GM21381 (cell line): Measurements from ENCODE around the gene UBR4.

ENCODE experiments used
- ATAC-seq: cut with Tn5 transposase; IDR thresholded peaks from one replicate; pipeline ENCODE4 v1.9.1; 2021; ENCODE audit warnings: mild to moderate bottlenecking, moderate library complexity; ENCODE audit not compliant: unreplicated experiment

UBR4 gene

GRCh38 chr1:19074902-19075721, 135.0 kb downstream of the UBR4 start:
- ATAC-seq: no peak

DNA sequence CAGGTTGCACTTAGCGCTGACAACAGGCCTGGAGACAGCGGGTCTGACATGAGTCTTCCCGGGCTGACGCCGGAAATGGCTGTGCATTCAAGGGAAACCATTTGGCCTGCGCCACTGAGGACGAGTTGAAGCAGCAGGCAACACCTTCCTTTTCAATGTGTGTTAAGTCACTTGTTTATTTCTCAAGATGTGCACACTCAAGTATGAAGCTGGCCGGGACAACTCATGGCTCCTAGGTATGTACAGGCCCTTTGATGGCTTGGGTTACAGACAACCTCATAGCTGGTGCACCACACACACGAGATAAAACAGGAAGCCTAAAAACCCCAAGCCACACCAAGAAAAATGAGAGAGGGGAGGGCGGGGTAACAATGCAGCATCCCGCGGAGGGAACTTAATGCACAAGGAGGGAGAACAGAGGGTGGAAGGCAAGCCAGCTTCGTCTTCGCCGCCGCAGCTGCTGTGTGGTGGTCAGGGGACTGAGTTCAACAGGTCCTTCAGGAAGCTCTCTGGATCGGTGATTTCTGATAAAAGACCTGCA, 135.6 kb downstream of the UBR4 start:
- ATAC-seq: no peak

GRCh38 chr1:19073311-19074186, 136.5 kb downstream of the UBR4 start:
- no peak for ATAC-seq

- no peak for ATAC-seq
Observed at GRCh38 chr1:19072285-19072981, 137.6 kb downstream of the UBR4 start.

DNA sequence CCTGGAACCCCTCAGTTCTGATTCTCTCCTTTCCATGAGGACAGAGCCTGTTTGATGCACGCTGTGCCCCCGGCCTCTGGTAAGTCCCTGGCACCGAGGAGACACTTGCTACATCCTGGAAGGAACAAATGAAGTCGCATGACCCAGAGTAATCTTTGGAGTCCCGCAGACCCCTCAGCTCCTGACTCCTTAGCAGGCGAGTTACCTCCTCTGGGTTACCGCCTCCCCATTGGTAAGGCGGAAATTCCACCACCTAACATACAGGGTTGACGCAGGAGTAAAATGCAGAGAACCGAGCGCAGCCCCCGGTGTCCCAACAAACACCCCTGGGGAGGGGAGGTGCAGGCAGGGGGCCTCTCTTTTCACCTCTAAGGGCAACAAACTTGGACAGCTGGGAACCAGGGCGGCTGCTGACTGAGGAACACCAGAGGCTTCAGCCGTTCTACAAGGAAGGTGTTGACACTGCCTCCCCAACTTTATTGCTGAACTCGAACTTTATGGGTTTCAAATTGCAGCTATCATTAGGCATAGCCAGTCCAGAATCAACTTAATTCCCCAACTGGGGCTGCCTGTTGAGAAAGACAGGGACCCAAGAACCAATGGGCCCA, 138.3 kb downstream of the UBR4 start:
- no peak for ATAC-seq

- no peak for ATAC-seq
Observed at GRCh38 chr1:19070891-19071621, 139.0 kb downstream of the UBR4 start.

- ATAC-seq: no peak
Observed at GRCh38 chr1:19070197-19070651, 139.8 kb downstream of the UBR4 start.

DNA sequence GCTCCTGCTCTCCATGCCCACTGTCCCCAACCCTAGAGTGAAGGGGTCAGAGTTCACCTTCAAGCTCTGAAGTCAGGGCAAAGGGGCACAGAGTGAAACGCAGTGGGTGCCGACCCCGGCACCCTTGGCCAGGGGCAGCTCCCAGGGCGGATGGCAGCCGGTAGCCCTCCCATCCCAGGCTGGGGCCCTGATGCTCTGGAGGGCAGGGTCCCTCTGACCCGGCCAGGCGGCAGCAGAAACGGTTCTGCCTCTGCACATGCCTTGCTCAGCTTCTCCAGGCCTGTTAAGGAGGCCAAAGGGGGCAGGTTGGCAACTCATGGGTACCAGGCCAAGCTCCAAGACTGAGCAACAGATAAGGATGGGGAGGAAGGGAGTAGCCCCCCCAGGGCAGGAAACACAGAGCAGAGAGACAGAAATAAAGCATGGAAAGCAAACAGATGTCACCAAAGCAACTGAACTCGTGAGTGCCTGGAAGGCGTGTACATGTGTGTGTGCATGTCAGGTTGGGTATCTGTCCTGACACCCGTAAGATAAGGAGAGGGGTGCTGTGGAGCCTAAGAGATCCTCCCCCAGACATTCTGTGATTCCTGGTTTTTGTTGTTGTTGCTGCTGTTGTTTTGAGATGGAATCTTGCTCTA, 141.3 kb downstream of the UBR4 start:
- ATAC-seq: no peak

DNA sequence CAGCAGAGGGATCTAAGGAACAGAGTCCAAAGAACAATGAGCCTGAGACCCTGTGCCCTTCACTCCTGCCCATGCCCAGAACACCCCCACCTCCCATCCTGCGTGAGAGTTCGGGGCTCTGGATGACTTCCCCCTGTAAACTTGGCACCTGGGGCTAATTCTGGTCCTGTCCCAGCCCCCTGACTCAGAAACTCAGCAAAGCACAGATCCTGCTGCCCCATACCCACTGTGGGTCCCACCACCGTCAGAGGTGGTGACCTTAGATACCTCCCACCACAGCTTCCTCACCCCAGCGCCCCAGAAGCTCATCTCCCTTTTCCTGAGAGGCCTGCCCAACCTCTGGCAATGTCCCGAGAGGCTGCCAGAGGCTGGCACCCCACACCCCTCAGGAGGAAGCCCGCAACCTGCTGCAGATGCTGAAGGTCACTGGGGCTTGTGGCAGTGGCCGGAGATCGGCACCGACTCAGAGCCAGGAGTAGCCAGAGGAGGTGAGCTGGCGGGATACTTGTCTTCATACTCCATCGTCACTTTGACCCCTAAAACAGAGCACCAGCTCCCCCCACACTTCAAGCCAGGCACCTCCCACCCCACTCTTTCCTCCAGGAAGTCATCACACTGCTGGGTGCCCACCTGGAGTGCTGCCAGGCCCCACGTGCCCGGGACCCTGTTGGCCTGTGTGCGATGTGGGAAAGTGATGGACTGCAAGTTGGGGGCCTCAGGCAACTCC, 142.0 kb downstream of the UBR4 start:
- ATAC-seq: no peak

GRCh38 chr1:19067182-19067911, 142.7 kb downstream of the UBR4 start:
- ATAC-seq: no peak

GRCh38 chr1:19066874-19067181, 143.2 kb downstream of the UBR4 start:
- no peak for ATAC-seq

GRCh38 chr1:19066248-19066873, 143.7 kb downstream of the UBR4 start:
- no peak for ATAC-seq

DNA sequence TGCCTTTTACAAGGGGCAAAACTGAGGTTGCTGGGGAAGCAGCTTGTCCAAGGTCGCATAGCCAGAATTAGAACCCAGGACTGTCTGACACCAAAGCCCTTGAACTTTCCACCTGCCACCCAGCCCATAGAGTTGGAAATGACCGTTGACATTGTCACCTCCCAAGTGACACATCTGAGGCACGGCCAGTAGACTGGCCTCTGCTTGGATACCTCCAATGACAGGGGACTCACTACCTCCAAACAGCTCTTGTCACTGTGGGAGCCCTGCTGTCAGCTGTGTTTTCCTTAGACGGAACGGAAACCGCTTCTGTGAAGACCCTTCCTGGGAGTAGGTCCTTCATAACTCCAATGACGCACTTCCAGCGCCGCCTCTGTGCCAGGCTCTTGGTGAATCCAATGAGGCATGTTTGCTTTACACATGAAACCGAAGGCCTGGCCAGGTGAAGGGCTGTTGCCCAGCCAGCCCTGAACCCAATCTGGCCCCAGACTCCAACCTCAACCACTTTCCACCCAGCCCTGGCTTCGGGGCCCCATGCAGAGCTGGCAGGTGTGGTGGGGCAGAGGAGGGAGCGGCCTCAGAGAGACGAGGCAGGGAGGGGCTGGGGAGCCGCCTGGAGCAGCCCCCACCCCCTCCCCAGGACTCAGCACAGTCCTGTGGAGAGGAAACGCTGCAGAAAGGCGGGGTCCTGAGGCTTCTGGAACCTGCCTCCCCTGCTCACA, 144.4 kb downstream of the UBR4 start:
- ATAC-seq: no peak

- ATAC-seq: no peak
Observed at GRCh38 chr1:19064906-19065450, 145.1 kb downstream of the UBR4 start.

GRCh38 chr1:19063122-19063521, 146.9 kb downstream of the UBR4 start:
- ATAC-seq: no peak

- no peak for ATAC-seq
Observed at GRCh38 chr1:19062258-19063029, 147.6 kb downstream of the UBR4 start.
